ENCODE measurements around the gene RAP1B. TPM values are rescaled to one million over a fixed set of nuclear protein-coding genes. Genes with fewer than 3 reads are reported as not detected.

RAP1B gene
- total and polyA plus RNA-seq, 9 of the 15 experiments (the other 6 are each of a cell fraction or from before 2014, with no cell fraction given), result 107 to 309 (median 170) TPM

DNA sequence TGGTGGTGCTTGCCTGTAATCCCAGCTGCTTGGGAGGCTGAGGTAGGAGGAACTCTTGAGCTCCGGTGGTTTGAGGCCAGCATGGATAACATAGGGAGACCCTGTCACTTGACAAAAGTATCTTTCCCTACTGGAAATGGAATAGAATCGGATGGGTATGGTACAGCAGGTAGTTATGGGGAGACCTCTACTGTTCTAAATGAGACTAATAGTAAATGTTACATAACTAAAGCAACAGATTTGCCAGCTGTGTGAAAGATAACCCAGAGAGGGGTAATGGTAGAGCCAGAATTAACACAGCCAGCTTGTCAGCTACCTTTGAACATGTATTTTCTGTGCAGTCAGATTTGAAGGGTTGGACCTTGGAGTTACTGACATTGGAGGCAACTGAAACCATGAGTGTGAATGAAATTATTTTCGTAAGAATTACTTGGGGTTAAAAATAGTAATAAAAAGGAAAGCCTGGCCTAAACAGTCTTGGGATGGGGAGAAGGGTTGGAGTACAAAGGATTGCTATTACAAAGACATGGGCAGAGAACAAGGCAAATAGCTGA lies 54.4 kb downstream of the RAP1B start:
- Histone ChIP-seq H3K9ac (ENCODE audit: insufficient read depth in 1 of 2, low read depth in 2 of 2, low read length in 2 of 2) (no peak overlapping the region), H3K4me2 (ENCODE audit: insufficient read depth, low read length) (no peak overlapping the region), H2AFZ (ENCODE audit: low read depth, low read length) (no peak overlapping the region), H3K4me3 (no peak overlapping the region), H3K9me1 (ENCODE audit: control insufficient read depth, insufficient read depth, low read length) (no peaks in the 10 kb centered on the region), H3K9me3 (replicated peaks; ENCODE audit: control insufficient read depth, insufficient read depth, low read depth, low read length) (no peaks in the 10 kb centered on the region), H3K27ac (ENCODE audit: extremely low read depth, low read depth, low read length) (no peak overlapping the region), H4K20me1 (replicated peaks; ENCODE audit: control insufficient read depth, insufficient read depth, low read length) (no peaks in the 10 kb centered on the region), H3K36me3 (ENCODE audit: control insufficient read depth, insufficient read depth, low read length) (peaks cover 29% of the 10 kb centered on the region; the same call in 1 of the 3 replicates), H3K79me2 (ENCODE audit: control insufficient read depth, insufficient read depth, low read length) (no peaks in the 10 kb centered on the region), H3K4me1 (replicated peaks in 1 of 2; ENCODE audit: control insufficient read depth in 2 of 2, insufficient read depth in 2 of 2, low read length in 2 of 2) (no peaks in the 10 kb centered on the region; a peak in 1 of 5 replicates), H3K27me3 (ENCODE audit: control insufficient read depth in 2 of 2, insufficient read depth in 2 of 2, low read length in 2 of 2) (no peaks in the 10 kb centered on the region)
- no TSS peak for BruUV-seq (replicated peaks)
- POLR2A ChIA-PET, result interaction anchor here (0.7 to 1.8 kb wide), 3 partner anchors 15 to 23 kb away, joined by 4 to 7 read pairs (median 4); no protein-coding TSS in a partner anchor
- CTCF ChIA-PET (ENCODE audit: low intra/inter-chr PET ratio), result no interaction called here
- peak; percentile 68 for ATAC-seq
- 64% methylated on average over 3 of the region's 3 CpGs for WGBS (ENCODE audit: insufficient coverage, low coverage, missing lambda C conversion rate)
- DNase-seq (ENCODE audit: extremely low read depth in 1 of 4, low spot score in 3 of 4), result peak in 2 of 4 experiments; percentile 11 to 13
- in situ Hi-C loops (cut with MboI) (no loop called here), intact Hi-C loops (cut with micrococcal nuclease) (loop anchor here (1.0 to 5.0 kb wide), 2 partner anchors 53 to 306 kb away; partner anchors contain the start of gene RAP1B)
- no peak for FAIRE-seq
- TF ChIP-seq RCOR1 (IDR thresholded peaks at IDR 0.05; ENCODE audit: borderline replicate concordance in 1 of 2, low read depth in 2 of 2, low read length in 2 of 2) (0 out of 4 replicates have a peak, but pooled peaks of 1 of the 2 experiments have one; percentile 26), SP1 (CRISPR knock-in tag; IDR thresholded peaks at IDR 0.05) (no peak), ZNF384 (IDR thresholded peaks at IDR 0.05; ENCODE audit: low read depth, low read length) (no peak), SOX6 (IDR thresholded peaks at IDR 0.05) (0 out of 2 replicates have a peak, but pooled peaks have one; percentile 14), CXXC5 (CRISPR knock-in tag; IDR thresholded peaks at IDR 0.05) (no peak), RBM15 (IDR thresholded peaks at IDR 0.05; ENCODE audit: insufficient read depth, low read length) (no peak), COPS2 (conservative IDR thresholded peaks at IDR 0.05) (no peak), SMAD1 (IDR thresholded peaks at IDR 0.05; ENCODE audit: low read depth, low read length, partially characterized antibody) (peak; percentile 55), MCM5 (IDR thresholded peaks at IDR 0.05; ENCODE audit: low read depth) (no peak), TBP (optimal IDR thresholded peaks at IDR 0.05; ENCODE audit: low read depth, low read length) (no peak), RFX5 (IDR thresholded peaks at IDR 0.05; ENCODE audit: low read depth, low read length) (no peak)
- TF ChIP-seq, protein P1, sequence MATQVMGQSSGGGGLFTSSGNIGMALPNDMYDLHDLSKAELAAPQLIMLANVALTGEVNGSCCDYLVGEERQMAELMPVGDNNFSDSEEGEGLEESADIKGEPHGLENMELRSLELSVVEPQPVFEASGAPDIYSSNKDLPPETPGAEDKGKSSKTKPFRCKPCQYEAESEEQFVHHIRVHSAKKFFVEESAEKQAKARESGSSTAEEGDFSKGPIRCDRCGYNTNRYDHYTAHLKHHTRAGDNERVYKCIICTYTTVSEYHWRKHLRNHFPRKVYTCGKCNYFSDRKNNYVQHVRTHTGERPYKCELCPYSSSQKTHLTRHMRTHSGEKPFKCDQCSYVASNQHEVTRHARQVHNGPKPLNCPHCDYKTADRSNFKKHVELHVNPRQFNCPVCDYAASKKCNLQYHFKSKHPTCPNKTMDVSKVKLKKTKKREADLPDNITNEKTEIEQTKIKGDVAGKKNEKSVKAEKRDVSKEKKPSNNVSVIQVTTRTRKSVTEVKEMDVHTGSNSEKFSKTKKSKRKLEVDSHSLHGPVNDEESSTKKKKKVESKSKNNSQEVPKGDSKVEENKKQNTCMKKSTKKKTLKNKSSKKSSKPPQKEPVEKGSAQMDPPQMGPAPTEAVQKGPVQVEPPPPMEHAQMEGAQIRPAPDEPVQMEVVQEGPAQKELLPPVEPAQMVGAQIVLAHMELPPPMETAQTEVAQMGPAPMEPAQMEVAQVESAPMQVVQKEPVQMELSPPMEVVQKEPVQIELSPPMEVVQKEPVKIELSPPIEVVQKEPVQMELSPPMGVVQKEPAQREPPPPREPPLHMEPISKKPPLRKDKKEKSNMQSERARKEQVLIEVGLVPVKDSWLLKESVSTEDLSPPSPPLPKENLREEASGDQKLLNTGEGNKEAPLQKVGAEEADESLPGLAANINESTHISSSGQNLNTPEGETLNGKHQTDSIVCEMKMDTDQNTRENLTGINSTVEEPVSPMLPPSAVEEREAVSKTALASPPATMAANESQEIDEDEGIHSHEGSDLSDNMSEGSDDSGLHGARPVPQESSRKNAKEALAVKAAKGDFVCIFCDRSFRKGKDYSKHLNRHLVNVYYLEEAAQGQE (IDR thresholded peaks at IDR 0.05; ENCODE audit: borderline replicate concordance), result peak; percentile 38; the same call in 1 of the 2 replicates
- TF ChIP-seq, protein P1 (CRISPR knock-in tag; IDR thresholded peaks at IDR 0.05; ENCODE audit: low read depth), result no peak
- TF ChIP-seq, protein P2, sequence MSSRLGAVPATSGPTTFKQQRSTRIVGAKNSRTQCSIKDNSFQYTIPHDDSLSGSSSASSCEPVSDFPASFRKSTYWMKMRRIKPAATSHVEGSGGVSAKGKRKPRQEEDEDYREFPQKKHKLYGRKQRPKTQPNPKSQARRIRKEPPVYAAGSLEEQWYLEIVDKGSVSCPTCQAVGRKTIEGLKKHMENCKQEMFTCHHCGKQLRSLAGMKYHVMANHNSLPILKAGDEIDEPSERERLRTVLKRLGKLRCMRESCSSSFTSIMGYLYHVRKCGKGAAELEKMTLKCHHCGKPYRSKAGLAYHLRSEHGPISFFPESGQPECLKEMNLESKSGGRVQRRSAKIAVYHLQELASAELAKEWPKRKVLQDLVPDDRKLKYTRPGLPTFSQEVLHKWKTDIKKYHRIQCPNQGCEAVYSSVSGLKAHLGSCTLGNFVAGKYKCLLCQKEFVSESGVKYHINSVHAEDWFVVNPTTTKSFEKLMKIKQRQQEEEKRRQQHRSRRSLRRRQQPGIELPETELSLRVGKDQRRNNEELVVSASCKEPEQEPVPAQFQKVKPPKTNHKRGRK (tag; IDR thresholded peaks at IDR 0.05), result no peak

Measured in K562 (cell line).